GM12872 (cell line): ENCODE data around the gene MED13L.

Source experiments
- CTCF ChIP-seq: IDR thresholded peaks from 3 replicates; pipeline ENCODE4 v1.5.1; 2011; ENCODE audit warnings: low read depth, mild to moderate bottlenecking, low read length, moderate library complexity; ENCODE audit not compliant: insufficient read depth

The MED13L gene

GRCh38 chr12:115962216-115962615, 315.3 kb downstream of the MED13L start:
- no peak for TF ChIP-seq CTCF

GRCh38 chr12:115960868-115961802, 316.4 kb downstream of the MED13L start:
- no peak for TF ChIP-seq CTCF

- no peak for TF ChIP-seq CTCF
Observed at GRCh38 chr12:115957686-115958290, 319.7 kb downstream of the MED13L start.

GRCh38 chr12:115956659-115957058, 320.8 kb downstream of the MED13L start:
- TF ChIP-seq CTCF, result no peak

- no peak for TF ChIP-seq CTCF
Observed at GRCh38 chr12:115956236-115956635, 321.3 kb downstream of the MED13L start.

GRCh38 chr12:115953450-115953849, 324.0 kb downstream of the MED13L start:
- TF ChIP-seq CTCF, result no peak

GRCh38 chr12:115953031-115953430, 324.5 kb downstream of the MED13L start:
- TF ChIP-seq CTCF, result no peak
